Colon (tissue), 2 donors: ENCODE measurements around the gene QARS1.

Source experiments
- FAIRE-seq: peaks from 2 replicates; lab custom pipeline; 2012; peaks lifted over from hg19 to GRCh38; lab: Jason Lieb, UNC
- donor health status: control.
- donor health status: control.

QARS1 gene

DNA sequence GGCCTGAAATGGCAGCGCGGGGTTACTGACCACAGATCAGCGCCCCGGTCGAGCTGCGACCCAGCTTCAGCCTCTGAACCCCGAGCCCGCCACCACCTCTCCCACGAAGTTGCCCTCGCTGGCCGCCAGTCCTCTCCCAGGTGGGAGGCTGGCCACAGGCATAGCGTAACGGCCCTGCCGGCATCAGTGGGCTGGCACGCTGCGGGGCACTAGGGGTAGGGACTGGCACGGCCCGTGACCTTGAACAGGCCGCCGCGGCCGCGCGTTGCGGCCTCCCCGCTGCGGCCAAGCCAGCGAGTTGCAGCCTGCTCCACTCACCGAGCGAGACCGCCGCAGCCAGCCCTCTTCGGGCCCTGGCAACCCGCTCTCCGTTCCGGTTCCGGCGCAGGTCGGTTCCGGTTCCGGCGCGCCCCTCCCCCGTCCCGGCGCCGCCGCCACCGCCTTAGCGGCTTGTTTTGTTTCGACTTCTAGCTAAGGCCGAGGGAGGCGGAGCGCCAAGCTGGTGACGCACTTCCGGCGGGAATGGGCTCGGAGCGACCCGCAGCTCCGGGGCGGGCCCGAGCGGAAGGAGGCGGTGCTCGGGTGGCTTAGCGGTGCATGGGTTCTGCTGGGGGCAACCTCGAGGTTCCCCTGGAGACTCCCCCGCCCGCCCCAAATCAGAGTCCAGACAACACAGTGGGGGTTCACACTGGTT lies 16.0 kb upstream of the QARS1 start, which contains the start of gene USP19:
Gene USP19, minus strand, starts transcription at position 386 of the 694 bp plus-strand sequence. CDS start 1,678 bp downstream, outside the sequence.
- peak; percentile 38 for FAIRE-seq

DNA sequence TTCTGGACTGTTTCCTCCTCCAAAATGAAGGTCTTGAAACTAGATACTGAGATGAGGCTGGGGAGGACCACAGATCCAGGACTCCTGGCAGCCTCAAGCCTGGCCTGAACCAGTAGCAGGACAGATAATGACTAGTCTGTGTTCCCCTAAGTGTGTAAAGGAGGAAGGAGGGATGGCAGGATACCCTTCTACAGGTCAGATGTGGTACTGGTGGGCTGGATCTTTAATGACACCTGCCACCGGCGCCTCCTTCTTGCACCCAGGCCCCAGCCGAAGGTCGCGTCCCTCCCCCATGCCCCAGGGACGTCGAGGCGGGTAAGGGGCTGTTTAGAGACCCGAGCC lies 15.5 kb upstream of the QARS1 start:
- no peak for FAIRE-seq

GRCh38 chr3:49119439-49119838 lies 14.9 kb upstream of the QARS1 start:
- no peak for FAIRE-seq

DNA sequence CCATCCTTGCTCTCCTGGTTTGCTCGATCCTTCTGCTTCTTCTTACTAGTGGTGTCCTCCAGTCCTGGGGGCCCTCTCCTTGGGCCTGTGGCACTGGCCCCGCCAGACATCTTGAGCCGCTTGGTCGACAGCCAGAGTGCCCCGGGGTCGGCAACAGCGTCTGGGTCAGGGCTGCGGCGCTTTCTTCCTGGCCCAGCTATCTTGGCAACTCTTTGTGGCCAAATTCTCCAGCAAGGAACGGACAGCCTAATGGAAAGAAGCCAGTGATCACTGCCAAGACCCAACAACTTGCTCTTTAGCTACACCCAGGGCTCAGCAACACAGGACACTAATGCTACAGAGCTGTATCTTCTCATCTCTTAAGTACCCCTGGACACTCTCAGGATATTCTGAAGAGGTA lies 14.5 kb upstream of the QARS1 start:
- no peak for FAIRE-seq

DNA sequence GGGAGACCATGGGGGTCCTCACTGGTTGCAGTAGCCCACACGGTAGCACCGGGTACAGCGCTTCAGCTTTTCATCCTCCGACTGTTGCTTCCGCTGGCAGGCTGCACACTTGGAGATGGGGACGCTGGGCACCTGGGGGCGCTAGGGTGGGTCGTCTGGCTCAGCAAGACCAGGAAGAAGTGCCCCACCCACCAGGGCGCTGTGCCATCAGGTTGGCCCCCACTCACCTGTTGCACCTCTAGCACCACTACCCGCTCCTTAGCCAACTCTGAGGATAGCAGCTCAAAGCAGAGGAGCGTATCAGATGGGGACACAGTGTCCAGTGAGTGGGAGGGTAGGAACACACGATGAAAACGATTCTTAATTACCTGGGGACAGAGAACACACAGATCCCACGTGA lies 7.7 kb upstream of the QARS1 start:
- no peak for FAIRE-seq

DNA sequence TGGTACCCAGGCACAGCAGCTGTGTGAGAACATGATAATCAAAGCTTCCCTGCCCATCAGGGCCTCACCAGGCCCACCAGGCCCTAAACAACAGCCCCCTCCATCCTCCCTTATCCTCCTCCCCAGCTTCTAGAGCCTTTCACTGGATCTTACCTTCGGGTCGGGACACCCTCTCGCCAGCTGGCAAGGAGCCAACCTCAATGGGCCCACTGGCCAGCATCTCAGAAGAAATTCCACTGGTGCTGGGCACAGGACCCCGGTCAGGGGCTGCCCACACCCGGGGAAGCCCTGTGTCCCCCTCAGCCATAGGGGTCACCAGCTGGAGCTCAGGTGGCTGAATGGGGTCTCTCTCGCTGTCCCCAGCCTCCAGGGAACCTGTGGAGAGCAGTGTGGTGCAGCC lies 6.8 kb upstream of the QARS1 start:
- FAIRE-seq = no peak

DNA sequence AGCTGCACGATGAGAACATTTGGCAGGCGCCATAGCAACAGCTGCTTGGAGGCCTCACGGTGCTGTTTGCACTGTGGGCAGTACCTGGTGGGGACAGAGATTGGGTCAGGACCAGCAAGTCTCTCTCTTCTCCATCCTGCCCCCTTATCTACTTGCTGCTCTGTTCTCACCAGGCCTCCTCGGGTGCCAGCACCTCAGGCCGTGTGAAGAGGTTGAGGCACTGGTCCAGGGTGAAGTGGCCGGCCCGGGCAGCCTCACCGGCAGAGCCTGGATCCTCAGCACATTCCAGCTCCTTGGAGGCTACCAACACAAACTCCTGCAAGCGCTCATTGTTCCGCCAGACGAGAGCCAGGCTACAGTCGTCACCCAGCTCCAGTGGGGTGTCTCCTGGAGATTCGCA lies 6.2 kb upstream of the QARS1 start:
- FAIRE-seq = no peak

DNA sequence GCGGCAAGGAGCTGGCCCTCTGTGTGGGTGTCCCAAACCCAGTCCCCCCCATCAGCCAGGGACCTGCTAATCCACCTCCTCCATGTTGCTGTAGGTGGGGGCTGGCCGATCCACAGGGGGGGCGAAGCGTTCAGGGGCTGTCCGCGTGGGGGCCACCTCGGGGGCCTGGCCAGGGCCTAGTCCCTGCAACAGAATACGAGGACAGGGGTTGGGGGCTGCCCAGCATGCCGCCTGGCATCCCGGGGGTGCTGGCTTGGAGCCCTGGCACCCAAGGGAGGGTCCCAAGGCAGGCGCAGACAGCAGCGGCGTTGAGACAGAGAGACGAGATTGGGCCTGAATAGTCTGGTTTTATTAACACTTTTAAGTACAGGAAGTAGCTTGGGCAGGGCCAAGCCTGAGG lies 3.8 kb upstream of the QARS1 start:
- FAIRE-seq = no peak

- no peak for FAIRE-seq
Observed at GRCh38 chr3:49104052-49104426, 518 bp downstream of the QARS1 start.

DNA sequence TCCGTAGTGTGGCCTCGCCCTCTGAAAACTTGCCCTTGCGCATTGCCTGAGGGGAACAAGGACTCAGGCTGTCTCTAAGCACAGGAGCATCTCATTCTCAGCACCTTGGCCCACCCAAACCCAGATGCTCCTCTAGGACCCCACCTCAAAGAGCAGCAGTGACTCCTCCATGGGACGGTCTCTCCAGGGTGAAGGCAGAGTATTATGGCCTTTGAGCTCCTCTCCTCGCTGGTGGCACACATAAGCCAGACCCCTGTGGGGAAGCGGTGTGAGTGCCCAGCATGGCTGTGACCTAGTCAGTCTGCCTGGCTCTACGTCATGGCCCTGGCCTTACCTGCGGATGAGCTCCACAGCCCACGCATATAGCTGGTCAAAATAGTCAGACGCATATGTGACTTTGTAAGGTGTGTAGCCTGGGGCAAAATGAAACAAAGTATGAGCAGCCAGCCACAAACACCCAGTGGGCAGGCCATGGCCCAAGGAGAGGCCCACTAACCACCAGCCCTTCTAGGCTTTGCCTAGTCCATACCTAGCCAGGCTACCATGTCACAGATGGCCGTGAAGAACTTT lies 4.4 kb downstream of the QARS1 start:
- no peak for FAIRE-seq

DNA sequence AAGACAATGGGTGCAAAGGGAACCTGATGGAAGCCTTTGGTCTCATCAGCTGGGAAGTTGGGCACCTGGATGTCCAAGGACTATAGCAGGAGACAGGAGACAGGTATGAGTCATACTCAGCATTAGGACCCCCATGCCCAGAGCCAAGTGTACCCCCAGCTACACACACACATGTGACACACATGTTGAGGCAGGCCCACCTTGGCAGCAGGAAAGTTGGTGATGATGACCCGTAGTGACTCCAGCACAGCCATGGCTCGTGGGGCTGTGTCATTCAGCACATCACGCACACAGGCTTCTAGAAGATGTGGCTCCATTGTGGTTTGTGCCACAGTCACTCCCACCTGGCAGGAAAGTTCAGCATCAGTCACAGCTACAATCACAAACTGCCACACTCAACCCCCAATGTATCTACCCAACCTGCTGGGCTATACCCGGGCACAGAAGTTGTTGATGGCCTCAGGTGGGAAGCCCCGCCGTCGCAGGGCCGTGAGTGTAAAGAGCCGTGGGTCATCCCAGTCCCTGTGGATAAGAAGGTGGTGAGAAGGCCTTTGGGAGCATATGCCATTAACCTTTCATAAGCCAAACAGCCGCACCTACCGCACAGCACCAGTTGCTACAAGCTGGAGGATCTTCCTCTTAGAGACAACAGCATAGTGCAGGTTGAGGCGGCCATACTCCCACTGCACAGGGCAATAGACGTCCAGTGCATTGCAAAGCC lies 5.5 kb downstream of the QARS1 start:
- FAIRE-seq = no peak

DNA sequence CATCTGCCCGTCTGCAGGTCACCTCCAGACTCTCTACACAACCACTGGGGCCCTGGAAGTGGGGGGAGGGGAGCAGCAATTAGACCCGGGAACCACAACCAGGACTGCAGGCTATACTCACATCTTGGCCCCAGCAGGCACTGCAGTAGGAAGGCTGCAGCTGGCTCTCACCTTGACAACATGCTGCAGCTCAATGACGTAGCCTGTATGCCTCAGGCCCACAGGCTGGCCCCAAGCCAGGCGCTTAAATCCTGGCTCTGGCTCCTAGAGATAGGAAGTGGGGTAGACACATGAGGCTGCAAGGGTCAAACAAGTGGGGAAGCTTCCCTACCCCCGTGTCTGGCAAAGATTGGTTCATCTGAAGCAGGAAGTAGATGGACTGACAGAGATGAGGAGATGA lies 6.1 kb downstream of the QARS1 start:
- FAIRE-seq = no peak

DNA sequence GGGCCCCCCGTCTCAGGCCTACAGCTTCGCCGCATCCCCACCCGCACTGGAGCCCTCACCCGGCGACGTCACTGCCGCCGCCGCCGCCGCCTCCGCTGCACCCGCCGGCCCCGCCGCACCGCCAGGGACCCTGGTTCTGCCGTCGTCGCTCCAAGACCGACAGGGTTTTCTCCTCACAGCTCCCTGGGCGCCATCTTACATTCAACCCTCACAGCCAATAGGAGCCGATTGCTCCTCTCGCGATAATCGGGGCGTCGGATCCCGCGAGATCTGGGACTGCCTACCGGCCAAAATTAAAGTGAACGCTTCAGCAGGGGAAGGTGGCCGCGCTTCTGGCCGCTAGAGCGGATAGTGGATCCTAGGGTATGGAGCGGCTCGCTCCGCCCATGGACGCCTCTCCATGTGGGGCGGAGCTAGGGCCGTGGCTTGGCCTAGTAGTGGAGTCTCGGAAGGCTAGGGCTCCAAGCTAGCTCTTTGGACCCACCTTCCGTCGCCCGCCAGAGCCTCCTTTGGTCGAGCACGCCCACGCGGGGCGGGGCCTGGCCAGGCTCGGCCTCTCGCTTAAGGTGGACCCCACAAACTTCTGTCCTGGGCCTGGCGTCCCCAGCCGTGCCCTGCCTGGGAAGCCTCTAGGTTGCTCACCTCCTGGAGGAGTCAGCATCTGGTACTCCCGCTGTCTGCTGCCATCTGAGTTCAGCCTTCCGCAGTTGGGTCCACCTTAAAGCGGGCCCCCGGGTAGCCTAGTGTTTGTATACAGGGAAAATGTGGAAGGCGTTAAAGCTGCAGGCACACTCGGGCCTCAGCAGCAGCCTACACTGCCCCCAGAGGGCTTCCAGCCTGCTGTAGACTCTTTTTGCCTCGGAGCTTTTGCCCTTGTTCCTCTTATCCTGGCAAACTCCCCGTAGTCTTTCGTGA lies 10.4 kb downstream of the QARS1 start, which contains the start of gene QRICH1:
Gene QRICH1, minus strand, starts transcription at position 219 of the 915 bp plus-strand sequence. CDS start 17,054 bp downstream, outside the sequence.
- FAIRE-seq = no peak

GRCh38 chr3:49092938-49093852 lies 11.4 kb downstream of the QARS1 start:
- FAIRE-seq = no peak

GRCh38 chr3:49081429-49081828 lies 23.1 kb downstream of the QARS1 start:
- FAIRE-seq = no peak

DNA sequence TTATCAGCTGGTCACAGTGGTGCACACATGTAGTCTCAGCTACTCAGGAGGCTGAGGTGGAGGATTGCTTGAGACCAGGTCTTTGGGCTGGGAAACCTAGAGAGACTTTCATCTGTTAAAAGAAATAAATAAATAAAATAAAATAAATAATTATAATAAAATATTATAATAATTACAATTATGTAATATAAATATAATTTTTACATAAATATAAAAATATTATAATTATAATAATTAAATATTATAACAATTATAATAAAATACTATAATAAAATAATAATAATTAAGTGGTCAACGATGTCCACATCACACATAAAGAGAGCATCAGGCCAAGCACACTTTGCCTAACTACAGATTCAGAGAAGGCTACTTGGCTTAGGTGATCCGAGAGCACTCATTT lies 25.3 kb downstream of the QARS1 start:
- FAIRE-seq = peak; percentile 81

GRCh38 chr3:49076646-49077045 lies 27.9 kb downstream of the QARS1 start:
- no peak for FAIRE-seq

- FAIRE-seq = no peak
Observed at GRCh38 chr3:49076116-49076515, 28.4 kb downstream of the QARS1 start.

DNA sequence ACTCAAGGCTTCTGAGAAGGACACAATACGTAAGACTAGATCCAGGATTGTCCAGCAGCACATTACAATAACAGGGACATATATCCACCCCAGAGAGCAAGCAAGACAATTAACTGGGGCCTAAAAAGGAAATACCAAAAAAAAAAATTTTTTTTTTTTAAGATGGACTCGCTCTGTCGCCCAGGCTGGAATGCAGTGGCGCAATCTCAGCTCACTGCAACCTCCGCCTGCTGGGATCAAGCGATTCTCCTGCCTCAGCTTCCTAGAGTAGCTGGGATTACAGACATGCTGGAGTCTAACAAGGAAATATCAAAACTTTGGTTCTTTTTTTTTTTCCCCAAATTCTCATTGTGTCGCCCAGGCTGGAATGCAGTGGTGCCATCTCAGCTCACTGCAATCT lies 46.5 kb downstream of the QARS1 start:
- no peak for FAIRE-seq

- no peak for FAIRE-seq
Observed at GRCh38 chr3:49057268-49057667, 47.3 kb downstream of the QARS1 start.

DNA sequence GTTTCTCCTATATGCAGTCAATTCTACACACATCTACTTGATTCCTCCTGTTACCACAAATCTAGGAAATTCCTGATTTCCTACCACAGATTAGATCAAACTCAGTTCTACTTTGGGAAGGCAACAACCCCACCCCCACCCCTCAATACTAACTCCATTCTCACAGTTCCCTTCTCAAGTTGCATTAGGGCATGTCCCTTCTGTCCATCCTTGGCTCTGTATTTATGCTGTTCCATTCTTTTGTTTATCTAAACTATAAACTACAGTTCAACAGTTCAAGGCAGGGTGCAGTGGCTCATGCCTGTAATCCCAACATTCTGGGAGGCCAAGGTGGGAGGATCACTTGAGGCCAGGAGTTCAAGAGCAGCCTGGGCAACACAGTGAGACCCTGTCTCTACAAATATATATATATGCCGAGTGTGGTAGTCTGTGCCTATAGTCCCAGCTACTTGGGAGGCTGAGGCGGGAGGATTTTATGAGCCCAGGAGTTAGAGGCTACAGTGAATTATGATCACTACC lies 50.2 kb downstream of the QARS1 start:
- FAIRE-seq = no peak
